Duodenal mucosa (tissue), 2 donors: ENCODE results near the gene LRRC32.

ENCODE experiments used
- H3K27ac ChIP-seq: one replicate; pipeline ENCODE4 v1.7.0; 2013; ENCODE audit warnings: low read depth, low read length
- H3K27me3 ChIP-seq, 2 donors: one replicate each; pipeline ENCODE4 v1.7.0; 2013; ENCODE audit warnings: low read length in 2 of 2, control low read depth in 1 of 2; ENCODE audit not compliant: insufficient read depth in 2 of 2, control insufficient read depth in 1 of 2
- H3K36me3 ChIP-seq, 2 donors: one replicate each; pipeline ENCODE4 v1.7.0; 2013; ENCODE audit warnings: low read length in 2 of 2, control low read depth in 1 of 2; ENCODE audit not compliant: insufficient read depth in 2 of 2, control insufficient read depth in 1 of 2
- H3K4me1 ChIP-seq, 2 donors: one replicate each; pipeline ENCODE4 v1.7.0; 2013; ENCODE audit warnings: low read length in 2 of 2, control low read depth in 1 of 2; ENCODE audit not compliant: insufficient read depth in 2 of 2, control insufficient read depth in 1 of 2
- H3K4me3 ChIP-seq, 2 donors: one replicate each; pipeline ENCODE4 v1.7.0; 2013; ENCODE audit warnings: low read length in 2 of 2, low read depth in 1 of 2
- H3K9ac ChIP-seq, 2 donors: one replicate each; pipeline ENCODE4 v1.7.0; 2013; ENCODE audit warnings: low read length in 2 of 2, low read depth in 1 of 2
- H3K9me3 ChIP-seq, 2 donors: one replicate each; pipeline ENCODE4 v1.7.0; 2013; ENCODE audit warnings: low read length in 2 of 2, control low read depth in 1 of 2; ENCODE audit not compliant: control insufficient read depth in 1 of 2

Gene LRRC32

DNA sequence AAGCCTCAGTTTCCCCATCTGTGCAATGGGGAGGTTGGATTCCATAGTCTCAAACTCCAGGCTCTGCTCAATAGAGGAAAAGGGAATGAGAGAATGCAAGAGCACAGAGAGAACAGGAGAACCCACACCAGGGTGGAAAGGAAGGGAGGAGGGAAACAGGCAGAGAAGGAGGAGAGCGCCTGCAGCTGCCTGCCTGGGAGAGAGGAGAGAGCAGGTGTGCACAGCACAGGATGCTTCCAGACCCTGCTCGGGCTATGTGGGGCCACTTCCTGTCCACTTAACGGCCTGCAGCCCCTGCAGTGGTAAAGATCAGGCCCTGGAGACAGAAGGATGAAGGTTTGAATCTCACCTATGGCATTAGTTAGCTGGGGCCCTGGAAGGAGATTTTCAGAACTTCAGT is 12.3 kb downstream of the LRRC32 start:
- H3K9ac ChIP-seq: no peak overlapping the region
- no peak overlapping the region for H3K4me3 ChIP-seq
- H3K27ac ChIP-seq: no peak overlapping the region
- no peaks in the 10 kb centered on the region for H3K9me3 ChIP-seq
- H3K4me1 ChIP-seq: peaks cover 11 to 23% of the 10 kb centered on the region in 2 donors
- peaks cover 0 to 4% of the 10 kb centered on the region in 2 donors for H3K36me3 ChIP-seq
- no peaks in the 10 kb centered on the region for H3K27me3 ChIP-seq

DNA sequence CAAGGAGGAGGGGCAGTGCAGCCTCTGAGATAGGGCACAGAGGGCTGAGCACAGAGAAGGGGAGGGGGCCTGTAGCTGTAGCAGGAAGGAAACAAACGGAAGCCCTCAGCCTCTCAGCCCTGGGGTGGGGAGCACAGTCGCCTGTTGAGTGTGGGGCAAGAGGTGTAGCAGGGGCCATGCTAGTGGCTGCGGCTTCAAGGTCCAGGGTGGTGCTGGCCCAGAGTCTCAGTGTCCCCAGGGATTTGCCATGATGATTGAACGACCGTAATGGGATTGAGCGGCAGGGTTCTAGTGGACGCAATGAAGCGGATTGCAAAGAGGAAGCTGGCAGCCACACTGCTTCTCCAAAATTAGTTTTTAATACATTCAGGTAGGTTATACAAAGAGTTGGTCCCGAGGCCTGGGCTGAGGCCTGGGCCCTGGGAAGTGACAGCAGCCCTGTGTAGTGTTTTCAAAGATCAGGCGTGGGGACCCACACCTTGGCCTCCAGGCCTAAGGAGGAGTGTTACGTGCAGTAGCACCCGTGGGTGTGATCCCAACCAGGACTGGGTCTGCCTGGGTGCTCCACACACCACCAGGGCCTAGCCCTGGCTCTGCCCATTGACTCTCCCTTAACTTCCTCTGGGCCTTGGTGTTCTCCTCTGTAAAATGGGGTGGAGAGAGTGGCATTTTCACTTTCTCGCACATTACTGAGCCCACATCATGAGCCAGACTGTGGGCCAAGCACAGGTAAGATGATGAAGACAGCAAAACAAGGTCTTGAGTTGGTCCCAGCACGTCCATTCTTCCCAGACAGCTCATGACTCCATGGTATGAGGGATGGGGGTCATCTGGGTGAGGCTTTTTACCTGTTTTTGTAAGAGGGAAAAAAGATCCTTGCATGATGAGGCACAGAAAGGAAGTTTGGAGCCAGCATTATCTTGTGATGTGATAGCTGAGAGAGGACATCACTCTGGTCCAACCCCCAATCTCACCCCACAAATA is 13.1 kb downstream of the LRRC32 start:
- no peak overlapping the region for H3K9ac ChIP-seq
- H3K27ac ChIP-seq: peak overlapping the region; percentile 20
- H3K27me3 ChIP-seq: no peaks in the 10 kb centered on the region
- H3K9me3 ChIP-seq: no peaks in the 10 kb centered on the region
- H3K4me1 ChIP-seq: peaks cover 11 to 23% of the 10 kb centered on the region in 2 donors
- H3K4me3 ChIP-seq: no peak overlapping the region
- H3K36me3 ChIP-seq: peaks cover 0 to 4% of the 10 kb centered on the region in 2 donors

DNA sequence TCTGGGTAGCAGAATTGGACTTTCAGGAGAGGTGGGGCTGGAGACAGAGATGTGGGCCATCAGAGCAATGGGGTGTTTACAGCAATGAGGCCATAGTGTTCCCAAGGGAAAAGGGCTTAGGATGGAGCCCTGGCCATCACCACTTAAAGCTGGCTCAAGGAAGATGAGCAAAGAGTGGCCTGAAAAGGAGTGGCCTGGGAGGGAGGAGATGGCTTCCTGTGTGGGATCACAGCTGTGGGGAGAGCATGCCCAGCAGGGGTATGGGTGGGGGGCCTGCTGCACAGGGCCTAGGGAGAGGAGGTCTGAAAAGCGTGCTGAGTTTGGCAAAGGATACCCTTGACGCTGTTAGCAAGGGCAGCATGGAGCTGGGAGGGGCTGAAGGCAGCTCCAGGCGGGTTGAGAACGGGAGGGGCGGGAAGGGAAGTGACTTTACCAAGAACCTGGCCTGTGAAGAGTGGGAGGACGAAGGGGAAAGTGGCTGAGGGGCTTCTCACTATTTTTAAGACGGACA is 13.9 kb downstream of the LRRC32 start:
- peaks cover 11 to 23% of the 10 kb centered on the region in 2 donors for H3K4me1 ChIP-seq
- H3K36me3 ChIP-seq: peaks cover 0 to 4% of the 10 kb centered on the region in 2 donors
- H3K27me3 ChIP-seq: no peaks in the 10 kb centered on the region
- no peak overlapping the region for H3K4me3 ChIP-seq
- no peak overlapping the region for H3K27ac ChIP-seq
- H3K9me3 ChIP-seq: no peaks in the 10 kb centered on the region
- no peak overlapping the region for H3K9ac ChIP-seq

DNA sequence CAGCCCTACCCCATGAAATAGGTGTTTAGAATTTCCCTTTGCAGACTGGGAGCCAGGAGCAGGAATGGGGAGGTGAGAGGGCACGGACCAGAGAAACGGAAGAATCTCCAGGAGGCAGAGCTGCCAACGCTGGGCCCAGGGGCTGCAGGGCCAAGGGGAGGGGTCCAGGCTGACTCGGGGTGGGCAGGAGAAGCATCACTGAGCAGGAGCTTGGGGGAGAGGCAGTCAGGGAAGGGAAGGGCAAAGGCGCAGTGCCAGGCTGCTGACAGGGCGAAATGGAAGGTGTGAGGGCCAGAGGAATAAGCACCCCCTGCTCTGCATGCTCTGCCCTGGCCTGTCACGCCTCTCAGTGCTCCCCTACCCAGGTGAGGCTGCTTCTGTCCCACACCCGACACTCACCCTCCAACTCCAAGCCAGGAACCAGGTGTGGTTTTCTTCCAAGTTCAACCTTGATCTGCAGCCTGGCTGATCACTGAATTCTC is 14.5 kb downstream of the LRRC32 start:
- no peaks in the 10 kb centered on the region for H3K9me3 ChIP-seq
- no peak overlapping the region for H3K9ac ChIP-seq
- peak overlapping the region; percentile 14 for H3K27ac ChIP-seq
- no peak overlapping the region for H3K4me3 ChIP-seq
- peaks cover 0 to 4% of the 10 kb centered on the region in 2 donors for H3K36me3 ChIP-seq
- peaks cover 11 to 23% of the 10 kb centered on the region in 2 donors for H3K4me1 ChIP-seq
- H3K27me3 ChIP-seq: no peaks in the 10 kb centered on the region

DNA sequence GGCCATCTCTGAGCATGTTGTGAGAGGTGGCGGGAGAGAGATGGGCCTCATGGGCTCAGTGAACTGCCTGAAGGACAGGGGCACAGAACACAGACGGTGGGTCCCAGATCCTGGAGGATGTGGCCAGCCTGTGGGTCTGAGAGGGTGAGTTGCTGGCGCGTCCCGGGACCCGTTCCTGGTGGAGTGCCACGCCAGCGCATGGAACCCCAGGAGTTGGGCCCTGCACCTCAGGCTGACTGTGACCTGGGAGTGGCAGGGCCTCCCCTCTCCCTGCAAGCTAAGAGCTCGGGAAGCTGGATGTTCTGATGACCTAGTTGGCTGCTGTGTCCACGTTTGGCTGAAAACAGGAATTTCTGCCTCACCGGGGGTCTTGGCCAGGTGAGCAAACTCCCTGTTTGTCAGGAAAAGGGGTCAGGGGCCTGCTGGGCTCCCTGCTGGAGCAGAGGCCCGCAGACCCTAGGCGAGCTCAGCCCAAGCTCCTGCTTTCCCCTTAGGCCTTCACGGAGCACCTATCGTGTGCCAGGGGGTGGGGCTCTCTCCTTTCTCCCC is 15.0 kb downstream of the LRRC32 start:
- H3K36me3 ChIP-seq: peaks cover 0 to 4% of the 10 kb centered on the region in 2 donors
- no peaks in the 10 kb centered on the region for H3K27me3 ChIP-seq
- H3K4me3 ChIP-seq: no peak overlapping the region
- H3K9me3 ChIP-seq: no peaks in the 10 kb centered on the region
- peak overlapping the region; percentile 10 for H3K27ac ChIP-seq
- no peak overlapping the region for H3K9ac ChIP-seq
- peaks cover 11 to 23% of the 10 kb centered on the region in 2 donors for H3K4me1 ChIP-seq

DNA sequence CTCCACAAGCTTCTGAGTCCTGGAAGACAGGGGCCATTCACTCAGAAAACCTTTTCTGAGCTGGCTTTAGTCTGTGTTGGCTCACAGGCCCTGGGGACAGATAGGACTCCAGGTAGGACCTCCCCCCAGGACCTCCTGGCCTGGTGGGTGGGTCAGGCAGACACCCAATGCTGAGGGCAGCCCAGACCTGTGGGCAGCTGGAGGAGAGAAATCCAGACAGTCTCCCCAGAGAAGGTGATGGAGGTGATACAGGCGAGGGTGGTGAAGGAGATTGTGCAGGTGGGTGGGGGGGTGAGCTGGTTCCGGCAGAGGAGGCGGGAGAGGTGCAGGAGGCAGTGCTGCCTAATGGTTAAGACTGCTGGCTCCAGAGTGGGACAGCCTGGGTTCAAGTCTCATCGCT is 15.6 kb downstream of the LRRC32 start:
- no peaks in the 10 kb centered on the region for H3K27me3 ChIP-seq
- H3K4me1 ChIP-seq: peaks cover 11 to 23% of the 10 kb centered on the region in 2 donors
- no peaks in the 10 kb centered on the region for H3K9me3 ChIP-seq
- peaks cover 0 to 4% of the 10 kb centered on the region in 2 donors for H3K36me3 ChIP-seq
- peak overlapping the region; percentile 25 for H3K27ac ChIP-seq
- H3K4me3 ChIP-seq: no peak overlapping the region
- H3K9ac ChIP-seq: no peak overlapping the region

DNA sequence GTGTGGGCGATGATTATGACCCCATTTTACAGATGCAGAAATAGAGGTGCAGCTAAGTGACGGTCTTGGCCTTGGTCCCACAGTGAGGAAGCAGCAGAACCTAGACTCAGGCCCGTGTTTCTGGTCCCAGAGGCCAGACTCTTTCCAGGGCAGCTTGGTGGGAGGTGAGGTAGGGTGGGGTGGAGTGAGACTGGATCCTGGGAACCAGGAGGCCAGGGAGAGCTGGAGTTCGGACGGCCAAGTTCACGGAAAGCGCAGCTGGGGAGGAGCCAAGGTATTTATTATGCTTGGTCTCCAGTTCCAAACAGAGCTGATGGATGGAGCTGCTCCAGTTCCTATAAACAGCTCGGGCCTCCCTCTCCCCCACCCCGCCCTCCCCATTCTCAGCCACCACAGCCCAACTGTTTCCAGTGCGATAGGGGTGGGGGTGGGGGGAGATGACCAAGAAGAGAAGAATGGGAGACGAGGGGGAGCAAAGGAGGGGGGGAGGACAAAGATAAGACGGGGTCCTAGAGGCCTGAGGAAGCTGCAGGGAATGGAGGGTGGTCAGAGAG is 16.2 kb downstream of the LRRC32 start:
- H3K36me3 ChIP-seq: peaks cover 0 to under 1% of the 10 kb centered on the region in 2 donors
- H3K27me3 ChIP-seq: no peaks in the 10 kb centered on the region
- H3K27ac ChIP-seq: peak overlapping the region; percentile 63
- H3K9me3 ChIP-seq: no peaks in the 10 kb centered on the region
- no peak overlapping the region for H3K9ac ChIP-seq
- H3K4me3 ChIP-seq: no peak overlapping the region
- H3K4me1 ChIP-seq: peaks cover 11 to 23% of the 10 kb centered on the region in 2 donors

DNA sequence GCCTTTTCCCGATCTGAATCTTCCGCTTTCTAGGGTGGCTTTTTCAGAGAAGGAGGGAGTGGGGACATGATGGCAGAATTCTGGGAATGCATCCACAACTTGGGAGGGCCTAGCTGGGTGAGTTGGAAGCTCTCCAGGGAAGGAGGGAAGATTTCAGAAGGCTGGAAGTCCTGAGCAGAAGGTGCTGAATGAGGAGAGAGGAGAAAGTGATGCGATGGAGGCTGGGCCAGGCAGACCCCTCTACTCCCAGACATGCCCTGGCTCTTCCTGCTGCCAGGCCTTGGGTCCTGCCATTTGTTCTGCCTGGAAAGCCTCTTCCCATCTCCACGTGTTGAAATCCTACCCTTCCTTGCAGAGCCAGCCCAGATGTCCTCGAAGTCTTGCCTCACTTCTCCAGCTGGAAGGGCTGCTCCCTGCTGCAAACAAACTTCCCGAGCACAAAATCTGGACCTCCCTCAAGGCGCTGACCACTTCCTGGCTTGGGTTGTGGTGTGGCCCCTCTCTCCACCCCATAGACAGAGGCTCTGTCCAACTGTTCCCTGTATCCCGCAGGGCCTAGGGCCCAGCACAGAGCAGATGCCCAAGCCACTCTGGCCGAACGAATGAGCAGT is 16.8 kb downstream of the LRRC32 start:
- H3K9me3 ChIP-seq: no peaks in the 10 kb centered on the region
- H3K36me3 ChIP-seq: no peaks in the 10 kb centered on the region
- no peaks in the 10 kb centered on the region for H3K27me3 ChIP-seq
- peaks cover 11 to 23% of the 10 kb centered on the region in 2 donors for H3K4me1 ChIP-seq
- H3K27ac ChIP-seq: peak overlapping the region; percentile 63
- no peak overlapping the region for H3K9ac ChIP-seq
- no peak overlapping the region for H3K4me3 ChIP-seq

DNA sequence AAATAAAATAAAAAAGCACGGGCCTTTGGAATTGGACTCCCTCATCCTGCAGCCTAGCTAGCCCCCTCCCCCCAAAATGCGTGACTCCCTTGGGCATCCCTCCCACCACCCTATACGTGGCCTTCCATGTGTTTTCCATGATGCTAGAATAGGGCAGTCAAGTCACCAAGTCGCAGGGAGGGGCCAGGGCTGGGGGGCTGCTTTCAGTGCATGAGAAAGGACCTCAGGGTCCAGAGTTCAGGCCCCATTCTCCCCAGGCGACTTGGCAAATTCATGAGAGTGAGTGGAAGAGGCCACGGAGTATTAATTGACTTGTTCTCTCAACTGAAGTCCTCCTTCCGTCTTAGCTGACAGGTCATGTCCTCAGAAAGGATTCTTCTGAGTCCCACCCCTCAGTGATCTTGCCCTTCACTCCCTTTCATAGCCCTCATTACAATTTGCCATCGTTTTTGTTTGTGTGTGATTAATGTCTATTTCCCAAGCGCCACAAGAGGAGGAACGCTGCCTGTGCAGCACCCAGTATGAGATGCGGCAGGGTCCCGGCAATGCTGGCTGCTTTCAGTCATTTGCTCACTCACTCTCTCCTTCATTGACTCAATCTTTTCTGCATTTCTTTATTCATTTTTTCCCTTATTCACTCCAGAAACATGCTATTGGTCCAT is 17.4 kb downstream of the LRRC32 start:
- peaks cover 11 to 23% of the 10 kb centered on the region in 2 donors for H3K4me1 ChIP-seq
- no peaks in the 10 kb centered on the region for H3K9me3 ChIP-seq
- peak overlapping the region; percentile 42 for H3K27ac ChIP-seq
- no peaks in the 10 kb centered on the region for H3K27me3 ChIP-seq
- no peak overlapping the region for H3K9ac ChIP-seq
- H3K36me3 ChIP-seq: no peaks in the 10 kb centered on the region
- H3K4me3 ChIP-seq: no peak overlapping the region
